HAP-1 (cell line): Measurements from ENCODE around the gene CALU.

Experiments used
- DNase-seq, 2 experiments: peaks; one replicate each; pipeline ENCODE4 v3.0.0-alpha.2; 2016 to 2020; ENCODE audit warnings: low spot score in 2 of 2
- H3K27me3 ChIP-seq: fragments of 250-450 bp; sonication (Bioruptor Pico); 2 replicates; pipeline ENCODE4 v1.5.1; 2020; ENCODE audit warnings: low read depth, mild to moderate bottlenecking, moderate library complexity
- H3K36me3 ChIP-seq: fragments of 250-450 bp; sonication (Bioruptor Pico); replicated peaks from 2 replicates; pipeline ENCODE4 v1.5.1; 2020; ENCODE audit warnings: mild to moderate bottlenecking
- H3K4me1 ChIP-seq: fragments of 250-450 bp; sonication (Bioruptor Pico); 2 replicates; pipeline ENCODE4 v1.5.1; 2020; ENCODE audit warnings: mild to moderate bottlenecking
- H3K4me3 ChIP-seq: fragments of 250-450 bp; sonication (Bioruptor Pico); 2 replicates; pipeline ENCODE4 v1.5.1; 2020; ENCODE audit warnings: mild to moderate bottlenecking, moderate library complexity
- H3K9me3 ChIP-seq: fragments of 250-450 bp; sonication (Bioruptor Pico); 2 replicates; pipeline ENCODE4 v1.5.1; 2020; ENCODE audit warnings: mild to moderate bottlenecking, moderate library complexity
- in situ Hi-C: fragments of 300-500 bp; cut with MboI; formaldehyde crosslinking; loops from 3 replicates; pipeline ENCODE4 v1.14.3; 2020; ENCODE audit warnings: low sequenced_read_pairs, inconsistent platforms, mixed read lengths

Gene CALU

DNA sequence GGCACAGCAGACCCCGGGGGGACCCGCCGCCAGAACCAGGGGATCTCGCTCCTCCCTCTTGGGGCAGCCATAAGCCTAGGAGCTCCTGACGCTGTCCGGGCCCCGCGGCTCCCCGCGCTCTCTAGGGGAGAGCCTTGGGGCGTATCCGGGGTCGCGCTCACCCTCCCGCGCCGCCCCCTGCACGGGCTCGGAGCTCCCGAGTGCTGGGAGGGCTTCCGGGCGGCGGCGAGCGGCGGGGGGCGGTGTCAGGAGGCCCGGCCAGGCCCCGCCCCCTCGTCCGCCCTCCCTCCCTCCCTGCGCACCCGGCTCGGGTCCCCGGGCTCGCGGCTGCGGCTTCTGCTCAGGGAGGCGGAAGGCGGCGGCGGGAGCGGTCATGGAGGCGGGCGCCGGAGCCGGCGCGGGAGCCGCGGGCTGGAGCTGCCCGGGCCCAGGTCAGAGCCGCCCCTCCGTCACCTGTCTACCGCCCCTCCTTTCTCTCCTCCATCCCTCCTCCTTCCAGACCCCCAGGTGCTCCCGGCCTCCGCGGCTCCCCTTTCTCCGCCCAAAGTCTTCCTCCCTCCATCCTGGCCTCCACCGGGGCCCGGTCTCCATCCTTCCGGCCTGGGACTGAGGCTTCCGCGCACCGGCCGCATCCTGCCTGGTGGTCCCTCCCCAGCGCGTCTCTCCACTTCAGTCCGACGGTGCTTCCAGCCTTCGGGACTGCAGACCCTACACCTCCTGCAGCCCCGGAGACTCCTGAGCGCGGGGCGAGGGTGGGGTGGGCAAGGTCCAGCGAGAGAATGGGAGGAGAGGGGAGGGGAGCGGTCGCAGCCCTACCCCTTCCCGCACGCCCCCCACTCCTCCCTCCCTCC lies 52.2 kb downstream of the CALU start, which contains the start of gene CCDC136:
Gene CCDC136, plus strand, starts transcription at position 848 of the 851 bp plus-strand sequence. CDS start 444 bp downstream, outside the sequence.
- H3K9me3 ChIP-seq, result no peaks in the 10 kb centered on the region
- DNase-seq, result peak; percentile 49 to 89
- peaks cover 6% of the 10 kb centered on the region; the same call in 1 of the 2 replicates for H3K36me3 ChIP-seq
- peaks cover 6% of the 10 kb centered on the region; the same call in 1 of the 2 replicates for H3K27me3 ChIP-seq
- H3K4me3 ChIP-seq, result peak within 1 kb of the TSS; percentile 78
- peaks cover 6% of the 10 kb centered on the region for H3K4me1 ChIP-seq
- in situ Hi-C loops, result no loop called here

DNA sequence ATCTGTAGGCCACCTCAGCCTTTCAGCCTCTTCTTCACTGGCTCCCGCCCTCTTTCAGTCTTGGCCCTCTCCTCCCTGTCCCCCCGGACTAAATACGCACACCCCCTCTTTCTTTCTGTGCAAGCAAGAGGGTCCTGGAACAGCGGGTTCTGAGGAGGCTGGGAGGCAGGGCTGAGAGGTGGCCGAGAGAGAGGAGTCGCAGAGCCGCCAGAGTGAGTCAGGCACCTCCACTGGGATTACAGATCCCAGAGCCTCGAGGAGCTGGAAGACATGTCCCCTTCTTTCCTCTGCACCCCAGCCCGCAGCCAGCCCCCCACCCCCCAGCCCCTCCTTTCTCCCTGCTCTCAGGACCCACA lies 52.8 kb downstream of the CALU start:
- in situ Hi-C loops, result no loop called here
- Histone ChIP-seq H3K36me3 (peaks cover 6% of the 10 kb centered on the region; the same call in 1 of the 2 replicates), H3K27me3 (peaks cover 6% of the 10 kb centered on the region; the same call in 1 of the 2 replicates), H3K9me3 (no peaks in the 10 kb centered on the region), H3K4me1 (peaks cover 6% of the 10 kb centered on the region), H3K4me3 (peak overlapping the region; percentile 78)
- peak in 1 of 2 experiments; percentile 33 for DNase-seq

DNA sequence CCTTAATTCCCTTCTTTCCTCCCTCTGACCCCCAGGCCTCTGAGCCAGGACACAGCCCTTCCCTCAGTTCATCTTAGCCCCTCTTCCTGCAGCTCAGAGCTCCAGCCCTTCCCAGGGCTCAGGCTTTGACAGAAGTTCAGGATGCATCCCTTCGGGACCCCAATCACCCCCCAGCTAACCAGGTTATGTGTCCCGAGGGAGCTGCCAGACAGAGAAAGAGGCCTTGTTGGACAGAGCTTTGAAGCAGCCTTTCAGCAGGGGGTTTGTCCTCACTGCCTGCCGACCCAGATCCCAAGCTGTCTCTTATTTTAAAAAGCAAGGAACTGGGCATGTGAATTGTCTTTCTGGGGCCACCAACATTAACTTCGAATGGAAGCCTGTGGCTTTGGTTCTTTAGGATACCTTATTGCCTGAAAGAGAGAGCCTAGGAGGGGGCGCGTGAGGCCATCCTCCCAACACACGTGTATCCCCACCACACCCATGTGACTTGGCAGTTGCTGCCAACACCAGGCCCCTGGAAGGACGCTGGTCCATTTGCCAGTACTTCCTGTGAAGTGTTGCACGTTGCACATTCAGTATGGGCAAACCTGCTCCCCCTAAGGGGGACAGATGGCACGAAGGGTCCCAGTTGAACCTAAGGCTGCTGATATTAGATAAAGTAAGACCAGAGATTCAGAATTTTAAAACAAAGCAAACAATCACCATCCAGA lies 53.5 kb downstream of the CALU start:
- H3K36me3 ChIP-seq, result peaks cover 6% of the 10 kb centered on the region; the same call in 1 of the 2 replicates
- H3K4me1 ChIP-seq, result peaks cover 6% of the 10 kb centered on the region
- peaks cover 2% of the 10 kb centered on the region; the same call in 1 of the 2 replicates for H3K27me3 ChIP-seq
- H3K9me3 ChIP-seq, result no peaks in the 10 kb centered on the region
- in situ Hi-C loops, result no loop called here
- H3K4me3 ChIP-seq, result peak overlapping the region; percentile 78
- no peak for DNase-seq

DNA sequence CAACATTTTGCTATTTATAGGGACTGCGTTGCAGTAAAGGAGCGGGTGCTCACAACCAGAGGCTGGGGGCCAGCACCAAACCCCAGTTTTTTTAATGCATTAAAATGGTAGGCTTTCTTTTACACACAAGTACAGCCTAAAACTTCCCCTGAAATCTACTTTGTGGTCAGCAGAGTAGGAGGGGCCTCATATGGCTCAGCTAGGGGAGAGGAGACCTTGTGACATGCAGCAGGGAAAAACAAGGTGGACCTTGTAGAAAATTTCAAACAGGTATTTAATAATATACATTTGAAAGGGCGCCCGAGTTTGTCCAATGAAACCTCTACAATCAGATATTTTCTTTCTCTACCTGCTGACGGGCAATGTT lies 54.0 kb downstream of the CALU start:
- Histone ChIP-seq H3K27me3 (no peaks in the 10 kb centered on the region; the same call in 1 of the 2 replicates), H3K4me3 (no peak overlapping the region), H3K4me1 (peaks cover 6% of the 10 kb centered on the region), H3K9me3 (no peaks in the 10 kb centered on the region), H3K36me3 (peaks cover 6% of the 10 kb centered on the region; the same call in 1 of the 2 replicates)
- in situ Hi-C loops, result no loop called here
- no peak for DNase-seq

DNA sequence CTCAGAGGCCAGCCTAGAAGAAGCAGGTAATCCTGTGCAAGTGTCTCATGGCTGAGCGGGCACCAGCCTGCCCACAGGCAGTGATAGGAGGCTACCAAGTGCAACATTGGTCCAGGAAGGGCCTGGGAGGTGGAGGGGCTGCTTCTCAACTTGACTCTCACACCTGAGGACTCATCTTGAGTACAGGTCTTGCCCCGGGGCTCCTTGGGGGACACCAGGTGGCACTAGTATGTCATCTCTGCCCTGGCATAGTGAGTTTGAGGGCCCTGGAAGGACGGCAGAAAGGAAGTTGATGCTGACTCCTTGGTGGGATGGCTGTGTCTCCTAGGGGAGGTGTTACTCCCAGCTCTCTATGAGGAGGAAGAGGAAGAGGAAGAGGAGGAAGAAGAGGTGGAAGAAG lies 54.9 kb downstream of the CALU start:
- Histone ChIP-seq H3K36me3 (peaks cover 6% of the 10 kb centered on the region; the same call in 1 of the 2 replicates), H3K27me3 (no peaks in the 10 kb centered on the region), H3K4me1 (peaks cover 6% of the 10 kb centered on the region), H3K9me3 (no peaks in the 10 kb centered on the region), H3K4me3 (no peak overlapping the region)
- in situ Hi-C loops, result no loop called here
- no peak for DNase-seq

DNA sequence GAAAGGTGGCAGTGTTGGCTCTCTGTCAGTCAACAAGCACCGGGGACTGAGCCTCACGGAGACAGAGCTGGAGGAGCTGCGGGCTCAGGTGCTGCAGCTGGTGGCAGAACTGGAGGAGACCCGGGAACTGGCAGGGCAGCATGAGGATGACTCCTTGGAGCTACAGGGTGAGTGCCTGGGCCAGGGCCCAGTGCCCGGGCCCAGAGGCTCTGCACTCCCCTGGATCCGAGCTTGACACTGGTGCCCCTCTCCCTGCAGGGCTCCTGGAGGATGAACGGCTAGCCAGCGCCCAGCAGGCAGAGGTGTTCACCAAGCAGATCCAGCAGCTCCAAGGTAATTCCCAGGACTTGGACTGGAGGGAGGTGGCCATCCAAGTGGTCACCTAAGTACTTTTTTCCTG lies 55.3 kb downstream of the CALU start:
- Histone ChIP-seq H3K4me1 (peaks cover 6% of the 10 kb centered on the region), H3K4me3 (no peak overlapping the region), H3K36me3 (peaks cover 6% of the 10 kb centered on the region; the same call in 1 of the 2 replicates), H3K27me3 (no peaks in the 10 kb centered on the region), H3K9me3 (no peaks in the 10 kb centered on the region)
- in situ Hi-C loops, result no loop called here
- DNase-seq, result no peak

DNA sequence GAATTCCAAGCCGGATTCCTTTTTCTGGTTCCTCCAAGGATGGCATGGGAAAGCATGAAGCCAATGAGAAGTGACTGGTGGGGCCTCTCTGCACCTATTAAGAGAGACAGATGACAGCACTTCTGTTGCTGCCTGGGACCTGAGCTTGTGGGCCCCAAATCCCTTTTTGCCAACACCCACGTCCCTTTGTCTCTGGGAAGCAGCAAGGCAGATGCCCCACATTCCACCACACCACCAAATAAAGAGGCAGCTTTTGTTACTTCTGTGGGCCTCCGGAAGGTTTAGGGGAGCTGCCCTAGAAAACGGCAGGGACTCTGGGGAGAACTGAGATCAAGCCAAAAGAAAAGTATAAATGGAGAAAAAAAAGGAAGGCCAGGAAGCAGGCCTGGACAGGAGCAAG lies 56.0 kb downstream of the CALU start:
- DNase-seq, result no peak
- H3K27me3 ChIP-seq, result no peaks in the 10 kb centered on the region
- H3K4me1 ChIP-seq, result peaks cover 6% of the 10 kb centered on the region
- in situ Hi-C loops, result no loop called here
- H3K9me3 ChIP-seq, result no peaks in the 10 kb centered on the region
- H3K4me3 ChIP-seq, result no peak overlapping the region
- H3K36me3 ChIP-seq, result peaks cover 6% of the 10 kb centered on the region; the same call in 1 of the 2 replicates

DNA sequence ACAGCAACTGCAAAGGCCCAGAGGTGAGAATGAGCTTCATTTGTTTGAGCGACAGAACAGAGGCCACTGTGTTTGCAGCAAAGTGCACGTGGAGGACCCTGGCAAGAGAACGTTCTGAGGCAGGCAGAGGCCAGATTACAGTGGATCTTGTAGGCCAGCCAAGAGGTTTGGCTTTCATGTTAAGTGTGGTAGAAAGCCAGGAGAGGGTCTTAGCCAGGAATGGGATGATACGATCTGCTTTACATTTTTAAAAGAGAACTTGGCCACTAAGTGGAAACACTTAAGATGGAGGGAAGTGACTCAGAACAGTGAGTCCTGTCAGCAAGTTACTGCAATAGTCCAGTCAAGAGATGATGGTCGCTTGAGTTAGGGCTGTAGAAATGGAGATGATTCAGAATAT lies 57.2 kb downstream of the CALU start:
- Histone ChIP-seq H3K36me3 (peaks cover 6% of the 10 kb centered on the region; the same call in 1 of the 2 replicates), H3K9me3 (no peaks in the 10 kb centered on the region), H3K4me3 (no peak overlapping the region), H3K27me3 (no peaks in the 10 kb centered on the region), H3K4me1 (peaks cover 6% of the 10 kb centered on the region)
- in situ Hi-C loops, result no loop called here
- DNase-seq, result no peak

DNA sequence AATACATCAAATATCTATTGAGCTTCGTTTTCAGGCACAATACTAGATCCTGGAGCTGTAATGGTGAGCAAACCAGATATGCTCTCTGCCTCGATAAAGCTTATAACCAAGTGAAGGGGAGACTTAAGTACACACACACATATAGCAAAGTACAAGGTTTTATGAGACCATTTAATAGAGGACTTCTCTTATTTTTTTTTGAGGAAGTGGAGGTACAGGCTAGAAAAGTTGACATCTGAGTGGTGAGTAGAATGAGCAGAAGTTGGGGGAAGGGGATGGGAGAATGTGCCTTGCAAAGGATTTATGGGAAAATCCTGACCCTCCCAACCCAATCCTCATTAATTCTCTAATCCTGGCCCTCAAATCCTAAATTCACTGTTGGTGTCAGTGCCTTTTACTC lies 60.3 kb downstream of the CALU start:
- Histone ChIP-seq H3K27me3 (no peaks in the 10 kb centered on the region), H3K4me3 (no peak overlapping the region), H3K4me1 (no peaks in the 10 kb centered on the region), H3K9me3 (no peaks in the 10 kb centered on the region), H3K36me3 (peaks cover 16% of the 10 kb centered on the region)
- in situ Hi-C loops, result no loop called here
- no peak for DNase-seq

DNA sequence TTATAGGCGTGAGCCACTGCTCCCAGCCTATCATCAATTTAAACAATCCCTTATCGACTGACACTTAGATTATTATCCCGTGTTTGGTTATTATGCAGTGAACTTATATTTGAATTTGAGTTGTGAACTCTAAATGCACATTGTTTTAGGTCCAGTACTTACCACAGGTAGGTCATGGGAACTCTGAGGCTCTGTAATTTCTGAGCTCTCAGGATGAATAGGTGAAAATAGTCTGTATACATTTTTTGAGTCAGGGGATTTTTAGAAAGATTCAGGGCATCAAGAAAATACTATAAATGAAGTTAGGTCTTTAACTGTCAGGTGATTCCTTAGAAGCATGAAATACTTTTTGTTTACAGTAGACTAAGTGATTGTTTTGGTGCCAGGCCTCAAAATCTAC lies 61.4 kb downstream of the CALU start:
- Histone ChIP-seq H3K9me3 (no peaks in the 10 kb centered on the region), H3K4me1 (no peaks in the 10 kb centered on the region), H3K36me3 (peaks cover 20% of the 10 kb centered on the region), H3K27me3 (no peaks in the 10 kb centered on the region), H3K4me3 (no peak overlapping the region)
- no peak for DNase-seq
- in situ Hi-C loops, result no loop called here

DNA sequence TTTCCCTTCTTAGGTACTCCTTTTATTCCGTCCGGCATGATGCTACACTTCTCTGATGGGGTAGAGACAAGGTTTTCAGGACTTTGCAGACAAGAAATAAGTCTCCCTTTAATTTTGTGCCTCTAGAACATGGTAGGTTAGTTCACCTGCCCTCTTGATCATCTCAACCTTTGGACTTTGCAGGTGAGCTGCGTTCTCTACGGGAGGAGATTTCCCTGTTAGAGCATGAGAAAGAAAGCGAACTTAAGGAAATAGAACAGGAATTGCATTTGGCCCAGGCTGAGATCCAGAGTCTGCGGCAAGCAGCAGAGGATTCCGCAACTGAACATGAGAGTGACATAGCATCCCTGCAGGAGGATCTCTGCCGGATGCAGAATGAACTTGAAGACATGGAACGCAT lies 61.8 kb downstream of the CALU start:
- in situ Hi-C loops, result no loop called here
- H3K9me3 ChIP-seq, result no peaks in the 10 kb centered on the region
- H3K27me3 ChIP-seq, result no peaks in the 10 kb centered on the region
- H3K36me3 ChIP-seq, result peaks cover 18% of the 10 kb centered on the region
- no peak overlapping the region for H3K4me3 ChIP-seq
- no peaks in the 10 kb centered on the region for H3K4me1 ChIP-seq
- no peak for DNase-seq

DNA sequence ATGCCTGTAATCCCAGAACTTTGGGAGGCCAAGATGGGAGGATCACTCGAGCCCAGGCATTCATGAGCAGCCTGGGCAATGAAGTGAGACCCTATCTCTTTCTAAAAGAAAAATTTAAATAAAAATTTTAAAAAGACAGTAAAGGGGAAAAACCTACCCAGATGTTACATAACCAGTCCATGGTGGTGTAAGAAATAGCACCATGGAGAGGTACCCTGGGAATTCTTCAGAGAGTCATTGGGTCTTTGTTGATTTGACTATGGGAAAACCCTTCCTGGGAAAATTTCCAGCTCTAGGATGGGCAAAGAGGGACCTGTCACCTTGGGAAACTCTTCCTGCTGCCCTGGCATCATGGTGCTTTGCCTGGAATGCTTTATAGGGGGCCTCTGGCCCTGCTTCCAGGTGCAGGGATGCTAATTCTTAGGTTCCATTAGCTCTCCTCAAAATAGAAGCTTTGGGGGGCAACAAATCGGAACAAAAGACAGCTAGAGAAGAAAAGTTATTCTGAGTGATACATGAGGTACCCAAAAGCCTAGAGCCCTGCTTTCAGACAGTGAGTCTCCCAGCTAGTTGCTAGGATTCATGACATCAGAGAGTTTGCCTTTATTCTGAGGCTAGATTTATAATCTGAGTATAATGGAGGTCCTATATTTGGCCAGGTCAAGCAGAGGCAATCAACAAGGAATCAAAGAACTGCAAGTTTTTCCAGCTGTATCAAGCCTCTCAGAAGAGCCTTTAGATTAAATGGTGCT lies 62.7 kb downstream of the CALU start:
- DNase-seq, result no peak
- Histone ChIP-seq H3K4me3 (no peak overlapping the region), H3K36me3 (peaks cover 24% of the 10 kb centered on the region), H3K27me3 (no peaks in the 10 kb centered on the region), H3K4me1 (no peaks in the 10 kb centered on the region), H3K9me3 (no peaks in the 10 kb centered on the region)
- in situ Hi-C loops, result no loop called here

DNA sequence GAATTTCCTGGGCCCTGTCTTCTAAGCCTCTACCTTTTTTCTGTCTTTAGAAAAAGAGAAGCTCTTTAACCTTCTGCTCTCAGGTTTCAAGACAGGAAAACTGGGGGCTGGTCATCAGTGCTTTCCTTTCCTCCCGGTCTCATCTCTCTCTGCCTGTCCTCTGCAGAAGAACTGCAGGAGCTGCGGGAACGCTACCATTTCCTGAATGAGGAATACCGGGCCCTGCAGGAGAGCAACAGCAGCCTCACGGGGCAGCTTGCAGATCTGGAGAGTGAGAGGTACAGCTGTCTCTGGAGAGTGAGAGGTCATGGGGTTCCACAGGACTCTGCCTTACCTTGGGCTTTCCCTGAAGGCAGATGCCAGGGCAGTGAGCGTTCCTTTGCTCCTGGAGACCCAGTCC lies 65.3 kb downstream of the CALU start:
- Histone ChIP-seq H3K36me3 (peaks cover 33% of the 10 kb centered on the region), H3K27me3 (no peaks in the 10 kb centered on the region), H3K9me3 (no peaks in the 10 kb centered on the region), H3K4me1 (no peaks in the 10 kb centered on the region), H3K4me3 (no peak overlapping the region)
- DNase-seq, result no peak
- in situ Hi-C loops, result no loop called here
